Midbrain (tissue), 1 donor: Measurements from ENCODE around the gene GRIN2A.
"Not testable (repeated sequence)": the region's sequence is repeated elsewhere in the genome, so short reads cannot be mapped to it uniquely, and the experiment has no call there.

ENCODE experiments used
- DNase-seq: peaks from one replicate; lab custom pipeline; 2025; lab: John Stamatoyannopoulos, UW

The GRIN2A gene

DNA sequence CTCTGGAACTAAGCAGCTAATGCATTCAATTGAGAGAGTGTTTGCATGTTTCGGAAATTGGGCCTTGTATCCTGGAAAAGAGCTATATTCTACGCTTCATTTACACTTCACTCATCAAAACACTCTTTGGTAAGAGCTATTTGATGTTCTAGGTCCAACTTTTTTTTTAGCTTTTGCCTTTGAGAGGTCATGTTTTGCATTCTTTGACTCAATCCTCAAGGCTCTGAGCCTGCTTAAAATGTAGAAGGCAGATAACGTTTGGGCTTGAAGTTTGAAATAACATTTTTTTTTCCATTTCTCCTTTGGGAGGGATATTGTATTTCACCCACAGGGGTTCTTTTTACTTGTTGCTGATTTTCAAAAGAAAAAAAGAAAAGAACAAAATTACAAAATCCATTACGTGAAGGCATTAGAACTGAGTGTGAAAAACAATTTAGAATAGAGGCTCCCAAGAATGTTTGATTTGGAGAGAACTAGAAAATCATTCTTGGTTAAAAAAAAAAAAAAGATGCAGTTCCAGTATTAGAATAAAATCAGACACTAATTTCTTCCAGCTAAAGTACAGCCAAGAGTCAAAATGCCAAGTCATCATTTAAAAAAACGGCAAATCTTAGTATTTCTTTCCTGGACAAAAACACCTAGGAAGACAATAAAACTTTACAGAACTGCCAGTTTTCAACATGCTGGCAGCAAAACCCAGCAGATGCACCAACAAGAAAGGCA, 268.5 kb downstream of the GRIN2A start:
- DNase-seq = no peak

DNA sequence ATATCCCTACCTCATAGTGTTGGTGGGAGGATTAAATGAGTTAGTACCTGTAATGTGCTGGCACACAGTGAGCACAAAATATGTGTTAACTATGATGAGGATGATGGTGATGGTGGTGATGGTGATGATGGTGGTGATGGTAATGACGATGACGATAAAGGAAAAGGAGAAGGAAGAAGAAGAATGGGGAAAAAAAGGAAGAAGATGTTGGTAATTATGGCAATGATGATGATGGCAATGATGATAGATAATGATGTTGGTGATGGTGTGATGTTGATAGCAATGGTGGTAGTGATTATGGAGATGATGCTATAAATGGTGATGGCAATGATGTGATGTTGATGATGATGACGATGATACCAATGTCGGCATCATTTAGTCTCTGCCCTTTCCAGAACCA, 270.2 kb downstream of the GRIN2A start:
- DNase-seq = no peak

DNA sequence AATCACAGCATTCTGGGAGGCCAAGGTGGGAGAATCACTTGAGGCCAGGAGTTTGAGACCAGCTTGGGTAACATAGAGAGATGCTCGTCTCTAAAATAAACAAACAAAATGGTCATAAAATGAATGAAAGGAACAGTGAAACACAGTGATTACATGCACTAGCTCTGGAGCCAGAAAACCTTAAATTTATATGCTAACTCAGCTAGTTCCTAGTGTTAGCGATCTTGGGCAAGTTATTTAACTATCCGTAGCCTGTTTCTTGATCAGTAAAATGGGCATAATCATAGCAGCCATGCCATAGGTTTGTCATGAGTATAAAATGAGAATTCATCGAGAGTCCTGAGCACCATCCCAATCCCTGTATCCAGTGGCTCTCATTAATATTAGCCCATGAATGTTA, 271.0 kb downstream of the GRIN2A start:
- DNase-seq = no peak

DNA sequence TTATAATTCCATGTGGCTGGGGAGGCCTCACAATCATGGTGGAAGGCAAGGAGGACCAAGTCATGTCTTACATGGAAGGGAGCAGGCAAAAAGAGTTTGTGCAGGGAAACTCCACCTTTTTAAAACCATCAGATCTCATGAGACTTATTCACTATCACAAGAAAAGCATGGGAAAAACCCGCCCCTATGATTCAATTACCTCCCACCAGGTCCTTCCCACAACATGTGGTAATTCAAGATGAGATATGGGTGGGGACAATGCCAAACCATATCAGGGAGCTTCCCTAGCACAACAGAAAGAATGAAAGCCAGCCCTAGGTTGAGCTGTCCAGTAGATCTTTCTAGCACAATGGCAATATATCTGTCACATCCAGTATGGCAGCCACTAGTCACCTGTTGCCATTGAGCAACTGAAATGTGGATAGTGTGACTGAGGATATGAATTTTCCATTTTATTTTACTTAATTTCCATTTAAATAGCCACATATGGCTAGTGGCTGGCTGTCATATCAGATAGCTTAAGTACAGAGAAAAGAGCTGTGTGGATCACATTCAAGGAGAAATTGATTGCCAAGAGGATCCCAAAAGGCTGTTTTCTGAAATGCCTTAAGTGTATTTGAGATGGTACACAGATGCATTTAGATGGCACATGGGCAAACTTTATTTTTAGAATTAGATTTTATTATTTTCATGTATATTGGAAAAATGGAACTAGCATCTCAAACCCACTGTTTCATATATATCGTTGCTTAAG, 273.0 kb downstream of the GRIN2A start:
- no peak for DNase-seq

GRCh38 chr16:9908613-9909012, 273.6 kb downstream of the GRIN2A start:
- no peak for DNase-seq

DNA sequence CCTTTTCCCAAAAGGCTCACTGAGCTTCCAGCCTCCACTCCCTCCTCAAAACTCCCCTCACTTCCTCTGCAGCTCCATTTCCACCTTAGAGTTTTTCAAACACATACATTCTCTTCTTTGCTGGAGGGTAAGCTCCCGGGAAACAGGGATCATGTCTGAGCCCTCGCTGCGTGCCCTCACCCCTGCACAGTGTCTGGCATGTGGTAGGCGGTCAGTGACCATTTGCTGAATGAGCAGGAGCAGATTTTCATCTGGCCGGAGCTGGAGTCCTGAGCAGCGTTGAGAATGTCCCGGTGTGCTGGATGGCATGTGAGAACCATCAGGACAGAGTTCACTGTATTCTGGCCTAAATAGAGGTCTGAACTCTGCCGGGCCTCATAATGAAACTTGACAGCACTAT, 274.5 kb downstream of the GRIN2A start:
- DNase-seq = no peak

- DNase-seq = no peak
Measured at GRCh38 chr16:9906218-9906617, 276.0 kb downstream of the GRIN2A start.

DNA sequence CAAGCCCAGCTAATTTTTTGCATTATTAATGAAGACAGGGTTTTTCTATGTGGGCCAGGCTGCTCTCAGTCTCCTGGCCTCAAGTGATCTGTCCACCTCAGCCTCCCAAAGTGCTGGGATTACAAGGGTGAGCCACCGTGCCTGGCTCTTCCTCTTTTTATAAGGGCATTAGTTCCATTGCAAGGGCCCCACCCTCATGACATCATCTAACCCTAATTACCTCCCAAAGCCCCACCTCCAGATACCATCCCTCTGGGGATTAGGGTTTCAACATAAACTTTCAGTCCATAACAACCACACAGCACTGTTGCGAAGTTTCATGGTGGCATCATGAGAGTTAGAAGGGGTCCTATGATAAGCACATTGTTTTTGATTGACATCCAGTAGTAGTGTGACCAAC, 277.7 kb downstream of the GRIN2A start:
- DNase-seq = no peak

DNA sequence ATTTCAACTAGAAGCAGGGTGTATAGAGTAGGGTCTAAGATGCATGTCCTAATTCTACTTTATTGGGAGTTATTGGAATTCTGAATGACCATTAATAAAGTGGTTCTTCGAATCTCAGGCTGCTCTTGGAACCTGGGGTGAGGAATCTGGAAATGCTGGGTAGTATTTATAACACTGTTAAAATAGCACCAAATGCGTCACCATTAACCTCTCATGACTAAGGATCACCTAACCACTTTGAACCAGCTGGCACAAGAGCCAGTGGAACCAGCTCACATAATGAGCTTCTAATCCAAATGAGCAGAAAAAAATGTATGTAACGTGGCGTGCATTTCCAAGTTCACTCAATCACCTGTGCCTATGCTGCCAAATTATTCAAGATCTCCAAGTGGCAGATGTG, 281.7 kb downstream of the GRIN2A start:
- no peak for DNase-seq

GRCh38 chr16:9898555-9898954, 283.7 kb downstream of the GRIN2A start:
- no peak for DNase-seq

DNA sequence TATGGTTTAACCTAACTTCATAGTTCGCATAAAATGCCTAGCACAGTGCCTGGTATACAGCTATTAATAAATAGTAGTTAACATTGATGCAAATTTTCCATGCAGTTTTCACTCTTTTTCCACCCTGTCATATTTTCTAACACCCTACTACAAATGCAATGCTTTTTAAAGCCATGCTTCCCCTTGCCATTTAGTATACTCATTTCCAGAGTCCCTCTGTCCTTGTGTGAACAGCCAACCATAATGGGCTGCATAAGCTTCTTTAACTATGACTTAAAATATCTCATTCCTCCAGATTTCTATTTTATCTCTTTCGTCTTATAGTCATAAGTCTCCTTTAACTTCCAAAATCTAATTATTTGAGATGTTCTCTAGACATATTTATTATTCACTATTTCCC, 284.1 kb downstream of the GRIN2A start:
- no peak for DNase-seq

DNA sequence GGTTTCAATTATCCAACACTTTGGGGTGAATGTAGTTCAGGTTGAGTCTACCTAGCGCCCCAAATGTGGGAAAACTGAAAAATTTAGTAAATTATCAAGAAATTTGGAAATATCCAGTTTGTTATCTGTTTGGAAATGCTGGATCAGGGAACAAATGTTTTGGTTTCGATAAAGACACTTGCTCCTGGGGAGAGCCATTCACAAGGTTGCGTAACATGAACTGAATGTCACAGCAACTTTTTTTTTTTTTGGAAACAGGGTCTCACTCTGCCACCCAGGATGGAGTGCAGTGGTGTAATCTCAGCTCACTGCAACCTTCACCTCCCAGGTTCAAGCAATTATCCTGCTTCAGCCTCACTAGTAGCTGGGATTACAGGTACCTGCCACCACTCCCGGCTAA, 286.4 kb downstream of the GRIN2A start:
- DNase-seq = no peak

DNA sequence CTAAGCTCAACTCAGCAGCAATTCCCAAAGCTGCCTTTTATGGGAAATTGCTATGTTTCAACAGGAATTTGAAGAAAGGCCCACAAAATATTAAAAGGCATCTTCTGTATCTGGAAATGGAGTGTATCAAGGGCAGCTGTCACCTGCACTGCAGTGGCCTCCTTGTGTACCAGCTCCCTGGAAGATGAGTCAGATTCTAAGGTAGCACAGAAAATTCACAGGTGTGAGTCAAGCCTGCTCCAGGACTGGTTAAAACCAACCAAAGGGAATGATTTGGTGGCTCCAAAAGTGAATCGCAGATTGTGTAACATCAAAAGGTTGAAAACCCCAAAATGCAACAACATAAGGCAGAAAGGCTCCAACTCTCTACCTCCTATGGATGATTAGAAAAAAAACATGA, 296.4 kb downstream of the GRIN2A start:
- DNase-seq = no peak

- peak; percentile 29 for DNase-seq
Measured at GRCh38 chr16:9885467-9885866, 296.8 kb downstream of the GRIN2A start.

- not testable (repeated sequence) for DNase-seq
Measured at GRCh38 chr16:9875981-9876380, 306.2 kb downstream of the GRIN2A start.

DNA sequence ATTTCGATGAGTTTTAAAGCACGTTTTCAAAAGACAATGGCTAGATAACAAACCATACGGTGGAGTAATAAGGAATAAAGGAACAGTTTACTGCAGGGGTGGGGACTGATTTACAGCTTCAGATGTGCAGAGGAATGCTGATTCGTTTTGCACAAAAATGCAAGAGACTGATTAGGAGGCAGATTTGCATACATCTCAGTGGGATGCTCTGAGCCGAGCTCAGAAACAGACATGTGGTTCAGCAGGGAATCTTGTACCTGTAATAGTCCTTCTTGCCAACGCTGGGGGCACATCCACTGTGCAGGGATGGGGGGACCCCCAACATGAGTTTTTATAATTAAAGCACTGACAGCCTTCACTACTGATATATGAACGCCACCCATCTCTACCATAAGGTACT, 308.0 kb downstream of the GRIN2A start:
- no peak for DNase-seq

DNA sequence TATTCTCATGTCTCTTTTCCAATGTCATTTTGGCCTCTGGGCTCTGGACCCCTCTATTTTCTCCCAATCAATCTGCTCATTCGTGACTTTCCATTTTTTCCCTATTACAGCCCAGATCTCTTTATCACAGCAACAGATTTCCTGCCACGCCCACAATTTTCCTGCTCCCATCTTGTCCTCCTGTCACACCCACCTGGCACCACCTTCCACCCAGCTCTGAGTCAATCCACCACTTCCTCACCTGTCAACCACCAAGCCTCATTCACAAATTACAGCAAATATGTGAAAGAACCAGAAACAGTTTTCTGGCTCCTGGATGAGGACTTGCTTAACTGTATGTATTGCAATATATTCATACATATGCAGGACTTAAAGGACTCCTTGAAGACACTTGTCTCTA, 311.3 kb downstream of the GRIN2A start:
- DNase-seq = no peak

GRCh38 chr16:9869776-9870175, 312.5 kb downstream of the GRIN2A start:
- DNase-seq = no peak

DNA sequence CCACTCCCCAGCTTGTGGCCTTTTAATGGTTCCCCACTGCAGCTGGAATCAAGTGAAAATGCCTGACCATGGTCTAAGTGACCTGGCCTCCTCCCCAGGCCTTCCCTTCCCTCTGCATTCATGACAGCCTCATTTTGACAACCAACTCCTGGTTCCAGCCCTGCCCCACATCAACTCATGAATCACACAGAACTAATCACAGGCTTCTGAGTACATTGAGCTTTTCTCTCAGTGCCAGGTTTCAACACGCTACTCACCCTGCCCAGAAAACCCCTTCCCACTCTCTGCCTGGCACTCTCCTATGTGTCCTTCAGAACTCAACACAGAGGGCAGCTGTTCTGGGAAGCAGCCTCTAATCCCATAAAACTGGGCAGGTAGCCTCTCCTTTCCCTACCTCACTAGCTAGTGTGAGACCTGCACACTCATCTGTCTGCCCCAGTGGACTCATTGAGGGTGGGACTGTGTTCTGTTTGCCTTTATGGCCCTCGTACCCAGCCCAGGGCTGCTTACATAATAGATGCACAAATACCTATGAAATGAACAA, 313.6 kb downstream of the GRIN2A start:
- DNase-seq = no peak

DNA sequence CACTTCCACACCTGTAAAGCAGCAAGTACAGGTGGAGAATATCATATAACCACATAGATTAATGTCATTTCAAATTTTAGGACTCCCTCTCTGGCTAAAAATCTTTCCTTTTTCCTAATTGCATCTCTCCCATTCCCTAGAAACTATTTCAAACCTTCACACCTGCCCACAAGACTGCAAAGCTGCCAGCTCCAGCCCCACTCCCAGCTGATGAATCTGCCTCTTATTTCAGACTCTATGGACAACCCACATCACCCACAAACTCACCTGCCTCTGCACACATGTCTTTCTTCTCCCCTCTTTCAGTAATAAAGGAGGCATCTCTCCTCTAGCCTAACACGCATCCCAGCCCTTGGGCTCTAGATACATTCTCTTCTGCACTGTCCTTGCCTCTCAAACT, 315.1 kb downstream of the GRIN2A start:
- no peak for DNase-seq

GRCh38 chr16:9864461-9864860, 317.8 kb downstream of the GRIN2A start:
- no peak for DNase-seq

DNA sequence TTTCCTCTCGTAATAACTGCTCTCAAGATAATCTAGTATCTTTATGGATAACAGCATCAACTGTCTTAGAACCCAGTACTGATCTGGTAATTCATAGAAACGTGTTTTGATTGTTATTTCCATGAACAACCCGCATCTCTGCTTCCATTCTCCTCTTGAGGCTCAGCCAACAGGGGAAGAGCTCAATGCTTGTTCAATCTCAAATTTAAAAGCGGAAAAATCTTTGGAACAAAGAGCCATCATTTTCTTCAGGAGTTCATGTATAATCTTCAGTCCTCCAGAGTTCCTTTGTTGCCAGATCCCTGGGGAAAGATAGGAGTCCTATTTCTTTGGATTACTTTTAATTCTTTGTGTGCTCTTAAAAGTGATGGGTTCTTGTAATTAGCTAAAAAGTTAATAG, 319.9 kb downstream of the GRIN2A start:
- DNase-seq = no peak

- no peak for DNase-seq
Measured at GRCh38 chr16:9860876-9861275, 321.4 kb downstream of the GRIN2A start.
